GM21381 (cell line): ENCODE data around the gene MFF.
"Not testable (repeated sequence)": the region's sequence is repeated elsewhere in the genome, so short reads cannot be mapped to it uniquely, and the experiment has no call there.

ENCODE experiments used
- ATAC-seq: cut with Tn5 transposase; IDR thresholded peaks from one replicate; pipeline ENCODE4 v1.9.1; 2021; ENCODE audit warnings: mild to moderate bottlenecking, moderate library complexity; ENCODE audit not compliant: unreplicated experiment

The MFF gene

DNA sequence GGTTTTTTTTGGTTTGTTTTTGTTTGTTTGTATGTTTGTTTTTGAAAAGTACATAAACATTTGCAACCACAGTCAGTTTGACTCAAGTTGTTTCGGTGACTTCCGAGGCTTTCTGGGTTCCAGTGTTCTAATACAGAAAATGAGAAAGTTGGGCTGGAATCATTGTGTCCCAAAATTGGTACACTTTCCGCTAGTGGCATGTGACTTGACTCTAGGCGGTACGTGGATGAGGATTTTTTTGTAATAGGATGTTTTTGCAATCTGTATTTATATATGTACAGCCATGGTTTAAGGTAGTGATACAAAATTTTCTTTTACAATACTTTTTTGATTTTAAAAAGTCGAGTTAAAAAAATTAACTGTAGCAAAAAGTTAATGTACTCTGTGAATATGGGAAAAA, 1.7 kb downstream of the MFF start:
- no peak for ATAC-seq

DNA sequence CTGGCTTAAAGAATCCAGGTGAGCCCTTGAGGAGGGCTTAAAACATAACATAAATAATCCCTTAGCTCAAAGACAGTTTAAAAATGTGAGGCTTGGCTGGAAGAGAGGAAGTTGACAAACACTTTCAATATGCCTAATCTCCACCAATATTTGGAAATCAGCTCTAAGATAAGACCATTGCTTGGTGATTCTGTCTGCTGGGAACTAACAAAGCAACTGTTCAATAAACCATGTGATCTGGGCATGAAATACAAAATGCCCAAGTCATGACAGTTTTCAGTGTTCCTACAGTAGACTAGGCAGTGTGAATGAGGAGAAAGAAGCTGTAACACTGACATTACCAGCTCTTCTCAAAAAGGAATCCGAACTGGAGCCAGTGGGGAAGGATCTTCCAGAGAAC, 10.7 kb downstream of the MFF start:
- no peak for ATAC-seq

DNA sequence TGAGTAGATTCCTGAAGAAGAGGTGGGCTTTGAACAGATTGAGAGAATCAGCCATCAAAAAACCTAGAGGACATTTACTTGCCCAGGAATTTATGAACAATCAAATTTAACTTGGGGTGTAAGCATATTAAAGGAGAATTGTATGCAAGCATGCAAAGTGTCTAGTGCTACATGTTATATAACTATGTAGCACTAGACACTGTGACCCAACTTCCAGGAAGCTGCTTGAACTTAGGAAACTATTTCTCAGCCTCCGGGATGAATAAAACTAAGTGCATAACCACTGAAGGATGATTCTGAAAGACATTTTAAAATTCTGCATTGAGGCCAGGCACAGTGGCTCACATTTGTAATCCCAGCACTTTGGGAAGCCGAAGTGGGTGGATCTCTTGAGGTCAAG, 12.4 kb downstream of the MFF start:
- no peak for ATAC-seq

DNA sequence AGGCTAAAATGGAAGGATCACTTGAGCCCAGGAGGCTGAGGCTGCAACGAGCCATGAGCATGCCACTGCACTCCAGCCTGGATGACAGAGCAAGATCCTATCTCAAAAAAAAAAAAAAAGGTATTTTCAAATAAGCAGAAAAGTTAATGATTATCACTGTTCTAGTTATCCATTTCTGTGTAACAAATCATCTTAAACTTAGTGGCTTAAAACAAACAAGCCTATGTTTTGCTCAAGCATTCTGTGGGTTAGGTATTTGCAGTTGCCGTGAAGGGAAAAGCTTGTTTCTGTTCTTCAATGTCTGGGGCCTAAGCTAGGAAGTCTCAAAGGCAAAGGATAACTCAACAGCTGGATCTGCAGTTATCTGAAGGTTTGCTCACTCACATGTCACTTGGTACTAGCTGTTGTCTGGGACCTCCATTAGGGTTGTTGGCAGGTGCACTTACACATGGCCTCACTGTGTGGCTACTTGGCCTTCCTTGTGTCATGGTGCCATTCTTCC, 14.1 kb downstream of the MFF start:
- ATAC-seq, result no peak

DNA sequence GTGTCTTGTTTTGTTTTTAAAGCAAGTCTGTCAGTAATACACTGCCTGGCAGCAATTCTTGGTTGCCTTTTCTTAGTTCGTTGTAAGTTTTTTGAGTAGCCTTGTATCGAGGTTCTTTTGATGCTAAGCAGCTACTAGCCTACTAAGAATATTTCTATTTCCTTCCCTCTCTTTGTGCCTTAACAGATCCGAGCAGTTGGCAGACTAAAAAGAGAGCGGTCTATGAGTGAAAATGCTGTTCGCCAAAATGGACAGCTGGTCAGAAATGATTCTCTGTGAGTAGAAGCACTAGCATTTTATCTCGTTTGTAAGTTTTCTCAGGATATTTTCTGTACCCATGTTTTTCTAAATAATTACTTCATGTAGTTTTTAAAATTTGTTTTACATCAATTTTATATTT, 15.1 kb downstream of the MFF start:
- ATAC-seq, result no peak

DNA sequence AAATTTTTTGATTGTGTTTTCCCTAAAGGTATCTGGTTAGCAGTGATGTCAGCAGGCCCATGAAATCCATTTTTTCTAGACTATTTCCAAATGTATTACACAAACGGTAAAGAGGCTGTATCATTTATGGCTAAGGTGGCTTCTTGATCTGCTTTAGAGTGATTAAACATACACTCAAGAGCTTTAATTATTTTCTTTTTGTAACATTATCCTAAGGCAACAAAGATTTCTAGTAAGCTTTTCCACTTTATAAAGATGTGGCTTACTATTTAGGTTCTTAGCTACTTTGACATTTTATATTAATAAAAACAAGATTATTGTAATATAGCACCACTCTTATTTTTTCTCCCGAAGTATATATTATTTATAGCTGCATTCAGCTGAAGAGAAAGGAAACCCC, 16.5 kb downstream of the MFF start:
- ATAC-seq, result no peak

DNA sequence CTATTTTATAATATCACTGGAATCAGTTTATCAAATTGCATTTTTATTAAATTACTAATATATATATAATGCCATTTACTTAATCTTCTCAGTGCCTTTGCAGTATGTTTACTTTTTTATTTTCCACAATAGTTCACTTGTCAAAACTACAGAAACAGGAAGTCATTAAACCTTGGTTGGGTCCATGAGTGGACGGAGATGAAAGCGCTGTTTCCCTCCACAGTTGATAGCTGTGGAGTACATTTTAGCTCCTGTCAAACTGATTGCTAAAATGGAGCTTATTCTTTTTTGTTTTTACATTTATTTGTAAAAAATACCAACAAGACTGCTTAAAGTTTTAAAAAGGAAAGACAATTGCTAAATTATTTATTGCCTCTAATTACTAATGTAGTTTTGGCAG, 19.2 kb downstream of the MFF start:
- ATAC-seq, result no peak

DNA sequence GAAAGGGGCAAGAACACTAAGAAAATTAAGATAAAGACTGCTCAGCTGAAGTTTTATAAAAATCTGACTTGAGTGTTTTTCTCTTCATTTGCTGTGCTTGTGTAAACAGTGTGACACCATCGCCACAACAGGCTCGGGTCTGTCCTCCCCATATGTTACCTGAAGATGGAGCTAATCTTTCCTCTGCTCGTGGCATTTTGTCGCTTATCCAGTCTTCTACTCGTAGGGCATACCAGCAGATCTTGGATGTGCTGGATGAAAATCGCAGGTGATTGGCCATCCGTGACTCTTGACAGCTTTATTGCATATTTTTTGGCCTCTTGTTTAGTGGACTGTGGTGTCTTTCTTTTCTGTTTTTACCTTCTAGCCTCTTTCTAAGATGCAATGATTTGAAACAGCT, 22.1 kb downstream of the MFF start:
- no peak for ATAC-seq

DNA sequence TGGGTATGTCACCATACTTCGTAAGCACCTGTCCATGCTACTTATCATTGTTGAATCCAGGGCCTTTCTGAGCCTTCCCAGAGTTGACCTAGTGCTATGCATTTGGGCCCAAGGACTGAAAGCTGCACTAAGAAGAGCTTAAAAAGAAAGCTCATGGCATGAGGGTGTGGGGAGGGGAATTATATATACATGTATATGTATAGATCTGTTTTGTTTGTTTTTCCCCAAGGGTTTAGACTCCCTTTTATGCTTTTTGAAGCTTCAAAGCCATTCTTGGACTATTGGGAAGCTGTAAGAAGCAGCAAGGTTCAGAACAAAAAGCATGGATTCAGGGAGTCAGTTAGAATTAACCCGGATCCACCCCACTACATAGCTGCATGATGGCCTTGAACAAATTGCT, 23.3 kb downstream of the MFF start:
- ATAC-seq, result no peak

DNA sequence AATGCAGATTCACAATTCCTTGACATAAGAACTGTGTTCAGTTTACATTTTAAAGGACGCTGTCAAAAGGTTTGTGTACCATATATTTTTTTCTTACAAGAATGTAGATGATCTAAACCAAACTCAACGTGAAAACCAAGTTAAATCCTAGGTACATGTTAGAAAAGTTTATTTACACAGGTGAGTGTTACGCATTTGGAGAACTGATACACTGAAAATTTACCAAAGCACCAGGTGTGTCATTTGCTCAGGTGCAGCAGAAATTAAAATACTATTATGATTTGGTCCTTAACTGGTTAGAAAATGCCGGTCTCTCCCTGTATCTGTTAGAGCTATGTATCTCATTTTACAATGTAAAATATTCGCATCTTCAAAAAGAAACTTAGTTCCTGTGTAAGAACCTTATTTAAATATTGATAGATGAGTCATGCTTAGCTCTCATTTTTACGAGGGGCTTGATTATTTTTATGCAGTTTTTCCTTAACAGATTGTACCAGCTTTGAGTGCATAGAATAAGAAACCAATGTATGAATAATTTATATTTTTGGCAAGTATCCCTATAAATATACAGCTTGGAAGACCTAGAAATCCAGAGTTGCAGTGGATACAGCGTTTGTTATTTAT, 25.1 kb downstream of the MFF start:
- ATAC-seq, result no peak

DNA sequence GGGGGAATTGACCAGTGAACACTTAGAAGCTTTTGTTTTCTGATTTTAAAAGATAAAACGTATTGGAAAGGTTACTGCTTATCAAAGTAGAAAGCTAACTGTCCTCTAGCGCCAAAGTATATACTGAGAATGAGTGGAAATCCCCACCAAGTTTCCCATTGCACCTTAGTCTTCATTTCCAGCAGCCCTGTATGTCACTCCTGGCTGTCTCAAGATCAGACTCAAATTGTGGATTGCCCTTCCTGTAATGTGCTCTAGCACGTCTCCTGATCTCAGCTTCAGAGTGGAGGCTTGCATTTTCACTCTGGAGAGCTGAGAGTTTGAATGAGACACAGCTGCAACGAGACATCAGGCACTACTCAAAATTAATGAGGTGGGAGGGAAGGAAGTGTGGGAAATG, 26.6 kb downstream of the MFF start:
- ATAC-seq, result peak; percentile 68

DNA sequence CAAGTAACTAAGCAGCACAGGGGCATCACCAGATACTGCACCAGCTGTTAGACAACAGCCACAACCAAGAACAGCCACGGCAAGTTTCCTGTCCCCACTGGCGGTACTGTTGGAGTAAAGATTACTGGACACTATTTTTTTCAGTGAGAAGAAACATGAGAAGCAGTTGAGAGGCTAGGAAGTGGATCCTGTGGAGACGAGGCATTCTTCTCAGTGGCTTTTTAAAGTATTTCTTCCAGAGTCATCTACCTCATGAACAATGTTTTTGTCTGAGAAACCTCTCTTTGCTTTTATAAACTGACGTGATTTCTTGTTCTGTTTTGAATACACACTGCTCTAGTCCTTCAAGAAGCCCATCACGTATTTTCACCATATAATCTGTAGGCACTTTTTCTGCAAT, 35.3 kb downstream of the MFF start:
- no peak for ATAC-seq

DNA sequence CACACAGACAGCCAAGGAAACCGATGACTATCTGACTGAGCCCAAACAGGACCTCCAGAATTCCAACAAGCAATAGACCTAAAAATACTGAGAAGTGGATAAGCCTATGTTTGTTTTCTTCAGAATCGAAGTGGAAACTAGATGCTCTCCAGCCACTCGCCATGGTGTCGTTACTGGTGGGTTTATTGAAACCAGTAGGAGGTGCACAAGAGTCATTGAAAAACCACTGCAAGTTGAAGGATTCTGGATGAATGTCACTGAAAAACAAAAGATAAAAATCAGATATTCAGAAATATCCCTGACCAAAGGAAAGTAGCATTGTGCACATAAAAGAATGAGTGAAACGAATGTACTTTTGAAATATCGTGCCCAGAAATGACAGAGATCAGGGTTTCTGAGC, 38.7 kb downstream of the MFF start:
- ATAC-seq, result no peak

DNA sequence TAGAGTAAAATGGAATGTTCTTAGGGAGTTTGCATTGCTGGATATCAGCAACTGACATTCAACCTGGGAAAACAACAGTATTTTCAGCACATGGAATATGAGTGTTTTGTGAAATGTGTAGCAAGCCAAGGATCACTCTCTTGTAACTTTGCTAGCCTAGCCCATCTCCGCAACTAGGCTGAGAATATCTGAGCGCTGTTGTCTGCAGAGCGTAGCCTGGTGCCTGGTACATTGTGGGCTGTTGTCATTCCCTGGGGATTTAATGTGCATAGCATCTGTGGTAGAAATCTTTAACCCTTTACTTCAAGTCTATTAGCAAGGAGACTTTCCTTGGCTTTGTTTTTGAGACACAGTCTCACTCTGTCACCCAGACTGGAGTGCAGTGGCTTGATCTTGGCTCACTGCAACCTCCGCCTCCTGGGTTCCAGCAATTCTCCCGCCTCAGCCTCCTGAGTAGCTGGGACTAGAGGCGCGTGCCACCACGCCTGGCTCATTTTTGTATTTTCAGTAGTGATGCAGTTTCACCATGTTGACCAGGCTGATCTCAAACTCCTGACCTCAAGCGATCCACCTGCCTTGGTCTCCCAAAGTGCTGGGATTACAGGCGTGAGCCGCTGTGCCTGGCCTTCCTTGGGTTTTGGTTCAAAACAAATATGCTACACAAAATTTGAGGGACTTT, 39.7 kb downstream of the MFF start:
- ATAC-seq, result not testable (repeated sequence)

DNA sequence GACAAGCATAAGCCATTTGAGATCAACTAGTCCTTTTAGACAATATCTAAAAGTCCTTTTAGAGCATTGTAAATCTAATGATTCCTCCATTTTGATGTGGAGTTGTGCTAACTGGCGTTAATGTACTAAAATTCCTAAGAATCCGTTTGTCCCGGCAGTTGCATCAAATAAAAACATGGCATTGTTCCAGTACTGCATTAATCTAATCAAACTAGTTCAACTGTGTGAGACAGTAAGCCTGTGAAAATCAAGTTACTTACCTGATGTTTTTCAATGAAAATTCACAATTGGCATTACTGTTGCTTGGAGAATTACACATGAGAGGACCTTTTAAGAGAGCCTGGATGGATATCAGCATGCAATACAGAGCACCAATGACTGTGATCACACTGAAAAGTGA, 40.8 kb downstream of the MFF start:
- no peak for ATAC-seq

DNA sequence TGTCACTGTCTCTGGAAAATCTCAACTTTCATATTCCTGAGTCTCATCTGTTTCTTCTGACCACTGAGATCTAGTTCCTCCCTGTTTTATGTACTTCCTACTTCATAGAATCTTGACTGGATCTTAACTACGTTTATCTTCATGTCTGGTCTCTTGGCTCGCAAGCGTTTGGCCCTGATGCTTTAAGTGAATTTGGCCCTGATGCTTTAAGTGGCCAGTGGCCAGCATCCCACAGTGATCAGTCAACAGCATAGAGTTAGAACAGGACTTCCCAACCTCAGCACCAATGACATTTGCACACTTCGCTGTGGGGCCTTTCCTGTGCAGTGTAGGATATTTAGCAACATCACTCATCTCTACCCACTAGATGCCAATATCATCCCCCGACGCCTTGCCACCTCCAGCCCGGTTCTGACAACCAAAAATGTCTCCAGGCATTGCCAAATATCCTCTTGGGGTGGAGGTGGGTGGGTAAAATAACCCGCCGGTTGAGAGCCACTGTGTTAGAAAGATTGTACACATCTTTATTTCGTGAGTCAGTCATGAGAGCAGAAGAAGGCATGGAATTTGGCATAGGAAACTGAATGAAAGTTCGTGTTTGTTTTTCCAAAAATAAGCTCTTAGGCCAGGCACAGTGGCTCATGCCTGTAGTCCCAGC, 41.8 kb downstream of the MFF start:
- no peak for ATAC-seq

DNA sequence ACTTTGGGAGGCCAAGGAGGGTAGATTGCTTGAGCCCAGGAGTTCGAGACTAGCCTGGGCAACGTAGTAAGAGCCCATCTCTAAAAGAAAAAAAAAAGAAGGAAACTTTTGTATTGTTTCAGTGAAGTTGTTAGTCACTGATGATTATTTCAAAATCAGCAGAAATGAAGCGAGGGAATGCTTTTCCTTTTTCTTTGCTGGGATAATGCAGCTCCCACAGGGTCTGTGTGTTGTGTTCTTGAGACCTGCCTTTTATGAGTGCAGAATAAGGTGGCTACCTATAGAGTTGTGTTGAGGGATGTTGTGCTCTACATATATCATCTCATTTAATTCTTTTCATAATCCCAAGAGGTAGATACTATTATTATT, 42.4 kb downstream of the MFF start:
- no peak for ATAC-seq

DNA sequence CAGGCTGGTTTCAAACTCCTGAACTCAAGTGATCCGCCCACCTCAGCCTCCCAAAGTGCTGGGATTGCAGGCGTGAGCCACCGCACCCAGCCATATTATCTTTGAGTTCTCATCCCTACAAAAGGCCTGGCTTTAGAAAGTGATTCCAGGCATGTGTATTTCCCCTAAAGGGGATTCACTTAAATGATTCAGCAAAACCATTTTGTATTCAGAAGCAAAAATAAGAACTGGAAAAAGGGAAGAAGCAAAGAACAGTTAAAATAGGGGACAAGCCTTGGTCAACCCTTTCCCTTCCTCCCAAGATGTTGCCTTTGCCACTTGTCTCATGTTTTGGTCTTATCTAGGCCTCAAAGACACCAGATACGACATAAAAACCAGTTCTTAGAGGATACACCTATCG, 43.5 kb downstream of the MFF start:
- no peak for ATAC-seq

DNA sequence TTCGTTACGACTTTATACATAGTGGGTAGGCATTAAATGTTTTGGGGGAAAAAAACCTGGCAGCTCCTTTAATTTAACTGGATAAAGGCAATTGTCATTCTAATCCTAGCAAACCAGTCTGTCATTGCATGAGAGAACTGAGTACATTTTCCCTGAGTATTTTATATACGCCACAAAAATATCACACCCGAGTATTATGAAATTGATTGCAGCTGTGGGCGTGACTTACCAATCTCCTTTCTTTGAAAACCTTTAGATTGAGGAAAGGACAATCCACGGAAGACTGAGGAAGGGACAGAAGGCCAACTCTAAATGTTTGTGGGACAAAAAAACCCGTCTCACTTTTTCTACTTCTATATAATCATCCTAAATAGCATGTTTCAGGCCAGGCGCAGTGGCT, 45.0 kb downstream of the MFF start:
- no peak for ATAC-seq

DNA sequence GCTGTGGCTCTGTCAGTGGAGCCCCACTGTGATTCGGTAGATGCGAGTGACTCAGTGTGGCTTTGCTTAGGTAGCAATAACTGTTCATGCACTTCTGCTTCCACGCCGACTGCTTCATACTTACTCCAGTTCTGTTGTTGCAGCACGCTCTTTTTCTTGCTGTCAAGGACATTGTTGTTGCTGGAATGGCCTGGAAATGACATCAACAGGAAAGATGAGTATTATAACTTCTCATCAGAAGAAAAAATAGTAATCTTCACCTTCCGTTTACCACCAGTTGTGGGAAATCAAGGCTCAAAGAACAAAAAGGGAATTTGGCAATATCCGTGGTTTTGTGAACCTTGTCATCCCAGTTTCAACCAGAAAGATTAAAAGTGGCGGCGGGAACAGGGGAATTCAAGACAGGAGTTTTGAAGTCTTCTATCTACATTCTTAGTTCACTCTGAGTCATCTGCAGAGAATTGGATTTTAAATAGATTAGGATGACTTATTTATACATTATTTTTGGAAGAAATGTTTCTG, 45.8 kb downstream of the MFF start:
- ATAC-seq, result no peak

DNA sequence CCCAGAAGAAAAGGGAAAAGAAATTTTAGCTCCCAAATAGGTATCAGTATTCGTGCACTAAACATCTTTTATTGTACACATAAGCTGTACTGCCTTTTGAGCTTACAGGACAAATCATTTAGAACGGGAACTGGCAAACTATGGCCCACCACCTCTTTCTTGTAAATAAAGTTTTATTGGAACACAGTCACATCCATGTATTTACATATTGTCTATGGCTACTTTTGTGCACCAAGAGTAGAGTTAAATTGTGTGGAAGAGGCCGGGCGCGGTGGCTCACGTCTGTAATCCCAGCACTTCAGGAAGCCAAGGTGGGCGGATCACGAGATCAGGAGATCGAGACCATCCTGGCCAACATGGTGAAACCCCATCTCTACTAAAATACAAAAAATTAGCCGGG, 48.3 kb downstream of the MFF start:
- no peak for ATAC-seq

DNA sequence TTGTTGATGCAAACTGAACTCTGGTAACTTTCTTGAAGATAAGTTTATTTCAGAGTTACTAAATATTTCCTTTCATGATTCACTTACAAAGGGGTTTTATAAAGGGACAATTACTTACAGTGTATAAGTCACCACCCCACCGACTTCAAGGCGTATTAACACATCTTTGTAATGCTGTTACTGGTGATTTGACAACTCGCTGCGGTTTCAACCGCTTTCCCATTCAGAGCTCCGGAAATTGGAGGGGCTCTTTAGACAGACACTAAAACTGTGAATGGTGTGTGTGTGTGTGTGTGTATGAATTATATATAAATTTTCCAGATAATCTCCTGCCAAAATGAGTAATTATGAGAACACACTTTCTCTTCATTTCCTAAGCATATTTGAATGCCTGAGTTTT, 49.1 kb downstream of the MFF start:
- no peak for ATAC-seq
